NCI-H2107 treated with DMSO at 0.1 percent for 48 hours (cell line): ENCODE results near the gene RBMX.
A peak's percentile ranks its signal among the peaks of the same experiment; 100 is the strongest.

Source experiments
- DNase-seq: peaks from one replicate; lab custom pipeline; 2025; ENCODE audit not compliant: unreplicated experiment; lab: John Stamatoyannopoulos, UW

RBMX gene

DNA sequence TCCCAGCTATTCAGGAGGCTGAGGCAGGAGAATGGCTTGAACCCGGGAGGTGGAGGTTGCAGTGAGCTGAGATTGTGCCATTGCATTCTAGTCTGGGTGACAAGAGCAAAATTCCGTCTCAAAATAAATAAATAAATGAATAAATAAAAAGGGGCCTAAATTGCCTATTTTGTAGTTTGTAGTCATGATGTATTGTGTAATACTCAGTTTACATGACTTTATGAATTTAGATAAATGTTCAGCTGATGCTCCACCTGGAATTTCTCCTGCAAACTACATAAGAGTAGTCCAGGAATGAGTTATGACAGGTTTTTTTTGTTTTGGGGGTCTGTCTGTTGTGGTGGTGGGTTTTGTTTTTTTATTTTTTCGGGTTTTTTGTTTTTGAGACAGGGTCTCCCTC is 31.1 kb downstream of the RBMX start:
- no peak for DNase-seq

DNA sequence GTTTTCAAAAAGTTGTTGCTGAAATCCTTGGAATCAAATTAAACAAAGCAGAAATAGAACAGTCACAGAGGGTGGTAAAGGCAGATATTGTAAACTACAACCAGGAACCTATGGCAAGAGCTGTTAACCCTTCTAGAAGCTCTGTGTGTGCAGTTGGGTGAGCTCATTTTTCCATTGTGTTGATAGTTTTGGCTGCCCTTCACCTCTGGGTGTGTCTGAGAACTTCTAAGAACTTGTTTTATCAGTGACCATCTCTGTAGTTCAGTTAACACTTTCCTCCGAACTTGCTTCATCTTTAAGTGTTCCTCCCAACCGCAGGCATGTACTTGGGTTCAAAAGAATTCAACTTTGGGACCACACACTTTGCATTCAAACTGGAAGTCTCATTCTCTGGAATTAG is 32.7 kb downstream of the RBMX start:
- no peak for DNase-seq

DNA sequence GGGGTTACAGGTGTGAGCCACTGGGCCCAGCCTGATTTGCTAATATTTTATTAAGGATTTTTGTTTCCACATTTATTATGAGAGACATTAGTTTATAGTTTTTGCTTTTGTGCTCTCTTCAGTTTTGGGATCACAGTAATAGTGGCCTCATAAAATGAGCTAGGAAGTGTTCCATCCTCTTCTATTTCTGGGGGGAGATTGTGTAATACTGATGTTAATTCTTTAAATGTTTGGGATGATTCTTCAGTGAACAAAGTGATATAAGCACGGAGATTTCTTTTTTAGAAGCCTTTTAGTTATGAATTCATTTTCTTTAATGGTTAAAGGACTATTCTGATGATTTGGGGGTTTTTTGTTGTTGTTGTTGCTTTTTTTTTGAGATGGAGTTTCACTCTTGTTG is 41.3 kb downstream of the RBMX start:
- no peak for DNase-seq

DNA sequence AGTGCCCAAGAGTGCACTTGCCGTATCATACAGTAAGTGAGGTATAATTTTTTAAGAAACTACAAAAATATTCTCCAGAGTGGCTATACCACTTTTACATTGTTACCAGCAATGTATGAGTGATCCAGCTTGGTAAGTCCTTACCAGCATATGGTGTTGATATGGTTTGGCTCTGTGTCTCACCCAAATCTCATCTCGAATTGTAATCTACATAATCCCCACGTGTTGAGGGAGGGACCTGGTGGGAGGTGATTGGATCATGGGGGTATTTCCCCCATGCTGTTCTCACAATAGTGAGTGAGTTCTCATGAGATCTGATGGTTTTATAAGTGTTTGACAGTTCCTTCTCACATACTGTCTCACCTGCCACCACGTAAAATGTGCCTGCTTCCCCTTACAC is 44.8 kb downstream of the RBMX start:
- no peak for DNase-seq

DNA sequence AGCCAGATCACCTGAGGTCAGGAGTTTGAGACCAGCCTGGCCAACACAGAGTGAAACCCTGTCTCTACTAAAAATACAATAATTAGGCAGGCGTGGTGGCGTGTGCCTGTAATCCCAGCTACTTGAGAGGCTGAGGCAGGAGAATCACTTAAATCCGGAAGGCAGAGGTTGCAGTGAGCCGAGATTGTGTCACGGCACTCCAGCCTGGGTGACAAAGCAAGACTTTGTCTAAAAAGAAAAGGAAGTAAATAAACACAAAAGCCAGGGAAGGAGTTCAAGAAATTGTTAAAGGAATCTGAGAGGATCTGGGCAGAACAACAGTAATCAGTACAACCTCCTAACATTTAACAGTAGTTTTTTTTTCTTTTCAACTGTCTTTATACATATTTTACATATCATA is 51.1 kb downstream of the RBMX start:
- no peak for DNase-seq

DNA sequence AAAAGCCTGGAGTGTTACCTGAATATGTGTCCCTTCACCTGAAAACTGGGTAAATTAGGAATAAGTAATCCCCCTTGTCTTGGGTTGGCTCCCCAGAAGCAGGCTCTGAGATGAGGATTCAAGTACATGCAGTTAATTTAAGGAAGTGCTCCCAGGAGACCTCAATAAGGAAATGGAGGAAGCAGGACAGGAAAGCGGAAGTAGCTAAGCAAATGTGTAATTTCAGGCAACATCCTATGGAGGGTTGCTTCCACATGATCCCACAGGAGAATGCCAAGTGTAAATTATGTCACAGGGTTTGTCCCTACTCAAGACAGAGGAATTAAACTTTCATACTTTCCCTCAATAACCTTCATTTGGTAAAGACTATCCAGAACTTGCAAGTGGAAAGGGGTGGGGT is 51.7 kb downstream of the RBMX start:
- no peak for DNase-seq

DNA sequence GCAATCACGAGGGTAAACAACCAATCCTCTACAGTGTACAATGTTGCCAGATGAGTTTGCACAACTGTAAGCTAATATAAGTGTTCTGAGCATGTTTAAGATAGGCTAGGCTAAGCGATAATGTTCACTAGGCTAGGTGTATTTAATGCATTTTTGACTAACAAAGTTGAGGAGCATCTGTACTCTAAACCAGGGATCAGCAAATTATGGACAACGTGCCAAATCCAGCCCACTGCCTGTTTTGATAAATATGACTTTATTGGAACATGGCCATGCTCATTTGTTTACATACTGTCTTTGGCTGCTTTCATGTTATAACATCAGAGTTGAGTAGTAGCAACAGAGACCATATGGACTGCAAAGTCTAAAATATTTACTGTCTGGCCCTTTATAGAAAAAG is 53.5 kb downstream of the RBMX start:
- peak; percentile 52 for DNase-seq

DNA sequence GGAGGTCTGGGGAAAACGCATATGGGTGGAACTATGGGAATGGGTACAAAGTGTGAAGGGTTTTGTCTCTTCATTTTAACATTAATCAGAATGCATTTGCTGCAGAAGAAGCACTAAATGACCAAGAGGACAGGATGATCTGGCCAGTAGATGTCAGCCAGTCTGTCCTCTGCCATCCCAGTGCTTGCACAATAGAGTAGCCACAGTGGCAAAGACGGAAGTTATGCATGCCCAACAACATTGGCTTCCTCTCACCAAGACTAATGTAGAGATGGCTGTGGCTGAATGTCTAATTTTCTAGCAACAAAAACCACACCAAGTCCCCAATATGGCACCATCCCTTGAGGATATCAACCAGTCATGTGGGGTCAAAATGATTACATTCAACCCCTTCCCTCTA is 54.8 kb downstream of the RBMX start:
- DNase-seq: no peak
